Ectodermal cell (in vitro differentiated cells): Measurements from ENCODE around the gene PTPRG.
A peak's percentile ranks its signal among the peaks of the same experiment; 100 is the strongest.

Experiments used
- H3K27ac ChIP-seq: 2 replicates; pipeline ENCODE4 v1.7.0; 2013; ENCODE audit warnings: mild to moderate bottlenecking, low read depth, low read length; ENCODE audit not compliant: insufficient read depth, poor library complexity, severe bottlenecking
- H3K27me3 ChIP-seq: 2 replicates; pipeline ENCODE4 v1.7.0; 2013; ENCODE audit warnings: mild to moderate bottlenecking, low read length; ENCODE audit not compliant: insufficient read depth, control insufficient read depth, poor library complexity, severe bottlenecking
- H3K36me3 ChIP-seq: one replicate; pipeline ENCODE4 v1.7.0; 2013; ENCODE audit warnings: low read length; ENCODE audit not compliant: control insufficient read depth, insufficient read depth
- H3K4me1 ChIP-seq: one replicate; pipeline ENCODE4 v1.7.0; 2013; ENCODE audit warnings: low read length; ENCODE audit not compliant: control insufficient read depth, insufficient read depth
- H3K4me3 ChIP-seq: 2 replicates; pipeline ENCODE4 v1.7.0; 2013; ENCODE audit warnings: low read depth, low read length, control low read depth; ENCODE audit not compliant: insufficient read depth
- H3K9me3 ChIP-seq: 2 replicates; pipeline ENCODE4 v1.7.0; 2013; ENCODE audit warnings: mild to moderate bottlenecking, low read length, moderate library complexity; ENCODE audit not compliant: control insufficient read depth
- WGBS, 2 experiments: methylation state at CpG; one replicate each; pipeline ENCODE4 v1.1.7; 2013; ENCODE audit warnings: missing lambda C conversion rate in 2 of 2; 5-methylcytosine and 5-hydroxymethylcytosine counted together

The PTPRG gene

DNA sequence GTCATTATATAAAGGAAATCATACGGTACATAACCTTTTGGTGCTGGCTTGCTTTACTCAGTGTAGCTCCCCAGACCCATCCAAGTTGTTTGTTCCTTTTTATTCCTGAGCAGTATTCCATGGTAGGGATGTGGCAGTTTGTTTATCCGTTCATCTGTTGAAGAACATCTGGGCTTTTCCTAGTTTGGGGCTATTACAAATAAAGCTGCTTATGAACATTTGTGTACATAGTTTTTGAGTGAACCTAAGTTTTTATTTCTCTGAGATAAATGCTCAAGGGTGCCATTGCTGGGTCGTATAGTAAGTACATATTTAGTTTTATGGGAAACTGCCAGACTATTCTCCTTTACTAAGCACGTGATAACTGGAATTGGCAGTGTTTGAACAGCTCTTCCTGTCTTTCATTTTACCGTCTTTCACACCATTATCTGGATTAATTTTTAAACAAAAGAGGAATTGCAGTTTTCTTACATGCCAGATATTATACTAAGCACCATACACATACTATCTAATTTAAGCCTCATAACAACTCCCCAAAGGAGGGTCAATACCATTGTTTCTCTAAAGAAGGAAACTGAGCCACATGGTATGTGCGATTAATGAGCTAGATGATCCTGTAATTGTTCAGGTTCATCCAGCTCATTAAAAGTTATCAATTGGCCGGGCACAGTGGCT, 85.6 kb downstream of the PTPRG start:
- Histone ChIP-seq H3K9me3 (no peaks in the 10 kb centered on the region), H3K36me3 (no peaks in the 10 kb centered on the region), H3K4me3 (no peak overlapping the region), H3K4me1 (no peaks in the 10 kb centered on the region), H3K27ac (no peak overlapping the region), H3K27me3 (no peaks in the 10 kb centered on the region)
- WGBS, 2 experiments: 96 to 97% methylated on average over 7 of the region's 7 CpGs

DNA sequence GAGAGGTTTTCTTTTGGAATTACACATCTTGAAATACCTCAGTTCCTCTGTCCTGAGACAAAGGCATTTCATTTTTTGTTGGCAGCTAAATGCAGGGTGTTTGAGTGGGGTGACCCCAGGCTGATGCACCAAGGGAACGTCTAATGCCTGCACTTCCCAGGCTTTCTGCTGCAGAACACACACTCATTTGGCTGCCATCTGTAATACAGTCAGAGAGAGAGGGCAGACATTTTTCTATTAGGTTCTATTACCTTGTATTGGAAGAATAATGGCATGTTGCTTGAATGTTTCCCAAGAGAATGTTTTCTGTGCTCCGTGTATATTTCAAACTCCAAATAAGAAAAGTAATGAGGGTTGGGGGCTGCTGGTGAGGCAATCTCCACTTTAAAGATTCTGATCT, 87.1 kb downstream of the PTPRG start:
- 79 to 89% methylated on average over 2 of the region's 2 CpGs for WGBS, 2 experiments

DNA sequence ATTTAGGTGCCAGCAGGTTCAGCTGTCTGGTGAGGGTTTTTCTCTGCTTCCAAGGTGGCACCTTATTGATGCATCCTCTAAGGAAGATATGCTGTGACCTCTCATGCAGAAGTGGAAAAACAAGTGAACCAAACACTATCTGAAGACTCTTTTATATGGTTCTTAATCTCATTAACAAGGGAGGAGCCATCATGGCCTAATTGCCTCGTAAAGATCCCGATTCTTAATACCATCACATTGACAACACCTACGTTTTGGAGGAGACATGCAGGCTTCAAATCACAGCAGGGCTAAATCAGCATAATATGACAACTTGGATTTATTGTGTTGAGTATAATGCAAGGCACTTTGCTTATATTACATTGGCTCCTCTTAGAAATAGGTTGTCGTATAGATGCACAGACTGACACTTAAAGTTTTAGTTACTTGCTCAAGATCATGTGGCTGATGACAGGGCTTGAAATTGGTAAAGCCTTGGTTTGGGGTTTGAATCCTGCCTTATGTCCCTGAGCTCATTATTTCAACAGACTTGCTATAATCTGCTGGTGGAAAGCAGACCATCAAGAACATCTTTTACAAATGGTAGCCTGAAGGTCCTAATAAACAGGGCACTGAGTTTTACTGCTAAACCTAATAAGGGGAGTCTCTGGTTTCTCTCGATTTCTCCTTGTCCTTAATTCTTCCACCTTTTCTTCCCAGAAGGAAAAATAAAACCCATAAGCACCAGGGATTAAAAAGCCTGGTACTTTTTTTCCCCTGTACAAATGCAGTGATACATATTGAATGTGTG, 88.2 kb downstream of the PTPRG start:
- H3K27me3 ChIP-seq: no peaks in the 10 kb centered on the region
- H3K9me3 ChIP-seq: no peaks in the 10 kb centered on the region
- H3K36me3 ChIP-seq: no peaks in the 10 kb centered on the region
- 72 to 73% methylated on average over 5 of the region's 5 CpGs for WGBS, 2 experiments
- no peaks in the 10 kb centered on the region for H3K4me1 ChIP-seq
- no peak overlapping the region for H3K27ac ChIP-seq
- H3K4me3 ChIP-seq: no peak overlapping the region

More for the DNA sequence above, 87.1 kb downstream of the PTPRG start:
- Histone ChIP-seq H3K9me3 (no peaks in the 10 kb centered on the region), H3K4me1 (no peaks in the 10 kb centered on the region), H3K4me3 (no peak overlapping the region), H3K27ac (no peak overlapping the region), H3K36me3 (no peaks in the 10 kb centered on the region), H3K27me3 (no peaks in the 10 kb centered on the region)

DNA sequence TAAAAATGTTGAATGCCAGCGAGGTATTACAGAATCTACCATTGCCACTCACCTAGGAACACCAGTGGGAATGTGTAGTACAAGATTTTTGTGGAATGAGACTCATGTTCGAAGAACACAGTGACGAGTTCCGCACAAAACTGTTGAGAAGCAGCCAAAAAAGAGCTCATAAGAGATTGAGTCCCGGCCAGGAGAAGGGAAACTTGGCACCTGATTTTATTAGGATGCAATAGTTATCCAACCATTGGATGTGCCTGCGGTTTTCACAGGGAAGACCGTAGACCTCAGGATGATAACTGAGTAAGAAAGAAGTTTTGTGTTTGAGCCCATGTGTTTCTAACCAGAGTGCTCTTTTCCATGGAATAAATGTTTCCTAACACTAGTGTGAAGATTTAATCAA, 88.9 kb downstream of the PTPRG start:
- no peak overlapping the region for H3K4me3 ChIP-seq
- H3K27me3 ChIP-seq: no peaks in the 10 kb centered on the region
- 94 to 97% methylated on average over 7 of the region's 7 CpGs for WGBS, 2 experiments
- no peaks in the 10 kb centered on the region for H3K9me3 ChIP-seq
- no peak overlapping the region for H3K27ac ChIP-seq
- H3K4me1 ChIP-seq: no peaks in the 10 kb centered on the region
- H3K36me3 ChIP-seq: no peaks in the 10 kb centered on the region

DNA sequence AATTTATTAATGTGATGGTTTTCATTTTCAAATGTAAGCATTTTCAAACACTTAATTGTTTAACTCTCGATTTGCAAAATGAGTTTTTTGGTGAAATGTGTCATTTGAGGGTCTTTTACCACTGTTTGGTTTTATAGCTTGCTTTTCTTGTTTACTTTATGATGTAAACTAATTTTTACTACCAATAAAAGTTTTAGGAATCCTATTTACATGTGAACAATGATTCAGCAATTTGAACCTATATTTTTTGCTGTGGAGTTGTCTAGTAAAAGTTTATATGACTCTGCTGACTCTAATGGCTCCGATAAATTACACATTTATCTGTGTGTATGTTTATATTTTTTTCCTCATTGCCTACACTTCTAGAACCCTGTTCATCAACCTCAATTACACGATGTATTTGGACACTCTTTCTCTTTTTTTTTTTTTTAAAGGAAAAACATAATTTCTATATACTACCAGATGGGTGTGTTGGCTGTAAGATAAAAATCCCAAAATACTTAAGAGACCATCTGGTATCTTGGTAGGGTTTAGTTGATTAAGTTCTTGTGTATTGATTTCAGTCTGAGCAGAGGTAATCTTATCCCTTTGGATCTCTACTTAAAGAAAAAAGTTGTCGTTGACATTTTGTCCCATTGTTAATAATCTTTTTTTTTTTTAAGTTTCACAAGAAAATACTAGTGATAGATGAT, 89.5 kb downstream of the PTPRG start:
- Histone ChIP-seq H3K9me3 (no peaks in the 10 kb centered on the region), H3K36me3 (no peaks in the 10 kb centered on the region), H3K27ac (no peak overlapping the region), H3K4me3 (no peak overlapping the region), H3K4me1 (no peaks in the 10 kb centered on the region), H3K27me3 (no peaks in the 10 kb centered on the region)
- 0% methylated on average over 1 of the region's 4 CpGs; no CpG with 5 or more reads in 1 of the 2 experiments for WGBS, 2 experiments

DNA sequence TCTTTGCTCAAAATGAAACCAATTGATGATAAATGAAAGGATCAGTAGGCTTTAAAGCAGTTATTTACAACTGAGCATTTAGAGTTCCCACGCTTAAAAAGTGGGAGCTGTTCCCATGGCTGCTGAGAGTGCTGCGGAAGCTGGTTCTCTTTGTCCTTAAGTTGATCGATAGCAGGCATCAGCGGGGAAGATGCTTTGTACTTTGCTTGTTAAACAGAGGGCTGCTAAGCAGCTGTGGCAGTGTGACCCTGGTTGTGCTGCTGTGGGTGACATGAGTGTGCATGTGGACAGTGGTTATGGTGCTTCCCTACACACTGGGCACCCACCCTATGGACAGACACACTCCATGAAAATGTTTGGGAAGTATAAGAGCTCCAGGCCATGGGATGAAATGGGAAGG, 96.3 kb downstream of the PTPRG start:
- WGBS, 2 experiments: 39 to 46% methylated on average over 4 of the region's 4 CpGs
- peaks cover 9% of the 10 kb centered on the region for H3K4me1 ChIP-seq
- no peak overlapping the region for H3K4me3 ChIP-seq
- peak overlapping the region; percentile 83 for H3K27ac ChIP-seq
- H3K9me3 ChIP-seq: no peaks in the 10 kb centered on the region
- H3K36me3 ChIP-seq: no peaks in the 10 kb centered on the region
- H3K27me3 ChIP-seq: no peaks in the 10 kb centered on the region

DNA sequence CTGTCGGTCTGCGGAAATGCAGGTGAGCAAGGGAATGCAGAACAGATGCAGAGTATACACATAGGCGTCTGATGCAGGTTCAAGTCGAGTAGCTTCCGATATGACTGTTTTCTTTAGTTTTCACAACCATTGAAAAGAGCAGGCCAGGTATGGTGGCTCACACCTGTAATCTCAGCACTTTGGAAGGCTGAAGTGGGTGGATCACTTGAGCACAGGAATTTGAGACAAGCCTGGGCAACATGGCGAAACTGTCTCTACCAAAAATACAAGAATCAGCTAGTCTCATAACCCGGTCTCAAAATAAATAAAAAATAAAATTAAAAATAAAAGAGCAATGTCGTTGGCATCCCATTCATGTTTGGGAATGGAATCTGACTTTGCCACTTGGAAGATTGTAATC, 101.5 kb downstream of the PTPRG start:
- Histone ChIP-seq H3K9me3 (no peaks in the 10 kb centered on the region), H3K4me3 (no peak overlapping the region), H3K36me3 (no peaks in the 10 kb centered on the region), H3K4me1 (peaks cover 2% of the 10 kb centered on the region), H3K27ac (no peak overlapping the region), H3K27me3 (no peaks in the 10 kb centered on the region)
- 94 to 95% methylated on average over 6 to 7 of the region's 8 CpGs for WGBS, 2 experiments

DNA sequence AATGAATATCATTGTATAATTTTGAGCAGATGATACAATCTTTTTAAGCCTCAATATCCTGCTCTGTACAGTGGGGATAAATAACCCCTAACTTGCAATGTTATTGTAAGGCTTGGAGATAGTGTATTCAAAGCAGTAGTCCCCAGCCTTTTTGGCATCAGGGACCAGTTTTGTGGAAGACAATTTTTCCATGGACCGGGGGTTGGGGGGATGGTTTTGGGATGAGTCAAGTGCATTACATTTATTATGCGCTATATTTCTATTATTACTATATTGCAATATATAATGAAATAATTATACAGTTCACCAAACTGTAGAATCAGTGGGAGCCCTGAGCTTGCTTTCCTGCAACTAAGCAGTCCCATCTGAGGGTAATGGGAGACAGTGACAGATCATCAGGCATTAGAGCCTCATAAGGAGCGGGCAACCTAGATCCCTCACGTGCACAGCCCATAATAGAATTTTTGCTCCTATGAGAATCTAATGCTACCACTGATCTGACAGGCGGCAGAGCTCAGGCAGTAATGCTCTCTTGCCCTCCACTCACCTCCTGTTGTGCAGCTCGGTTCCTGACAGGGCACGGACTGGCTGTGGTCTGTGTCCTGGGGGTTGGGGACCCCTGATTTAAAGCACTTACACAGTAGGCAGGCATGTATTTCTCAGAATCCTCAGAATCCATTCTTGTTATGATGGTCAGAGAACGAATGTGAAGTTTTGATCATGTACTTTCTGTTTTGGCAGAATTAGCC, 102.2 kb downstream of the PTPRG start:
- no peaks in the 10 kb centered on the region for H3K9me3 ChIP-seq
- 69 to 75% methylated on average over 6 to 7 of the region's 8 CpGs for WGBS, 2 experiments
- no peak overlapping the region for H3K27ac ChIP-seq
- no peak overlapping the region for H3K4me3 ChIP-seq
- H3K36me3 ChIP-seq: no peaks in the 10 kb centered on the region
- no peaks in the 10 kb centered on the region for H3K4me1 ChIP-seq
- no peaks in the 10 kb centered on the region for H3K27me3 ChIP-seq

DNA sequence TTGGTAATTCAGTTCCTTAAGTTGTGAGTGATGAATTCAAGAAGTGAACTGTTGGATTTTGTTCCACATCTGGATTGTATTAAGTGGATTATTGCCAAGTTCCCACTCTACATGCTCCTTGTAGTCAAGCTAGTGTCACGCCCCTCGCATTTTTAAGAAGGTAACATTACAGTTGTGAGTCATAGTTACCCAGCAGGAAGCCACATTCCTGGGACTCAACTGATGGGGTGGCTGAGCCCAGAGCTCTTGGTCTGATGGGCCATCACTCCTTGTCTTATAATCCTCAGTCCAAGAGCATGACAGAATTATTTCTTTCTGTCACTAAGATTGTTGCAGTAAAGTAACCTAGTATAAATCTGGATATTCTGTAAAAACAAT, 102.7 kb downstream of the PTPRG start:
- Histone ChIP-seq H3K27ac (no peak overlapping the region), H3K27me3 (no peaks in the 10 kb centered on the region)

DNA sequence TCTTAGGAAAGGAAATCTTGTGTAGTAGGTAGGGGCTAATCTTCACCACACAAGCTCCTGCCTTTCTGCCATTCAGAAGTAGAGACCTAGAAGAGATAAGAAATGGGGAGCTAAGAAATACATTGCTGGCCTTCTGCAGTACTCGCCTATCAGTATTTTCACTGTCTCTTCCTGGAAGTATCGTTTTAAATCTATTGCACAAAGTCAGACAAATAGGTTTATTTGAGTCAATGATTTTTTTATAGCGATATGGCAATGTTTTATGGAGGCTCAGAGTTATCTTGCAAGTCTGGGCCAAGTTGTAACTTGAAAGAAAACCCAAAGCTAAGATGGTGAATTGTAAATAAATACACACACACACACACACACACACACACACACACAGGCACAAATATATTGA, 103.8 kb downstream of the PTPRG start:
- H3K4me1 ChIP-seq: peaks cover 8% of the 10 kb centered on the region
- no peaks in the 10 kb centered on the region for H3K27me3 ChIP-seq
- H3K9me3 ChIP-seq: no peaks in the 10 kb centered on the region
- WGBS, 2 experiments: 95 to 100% methylated on average over 3 of the region's 3 CpGs
- no peaks in the 10 kb centered on the region for H3K36me3 ChIP-seq
- H3K27ac ChIP-seq: no peak overlapping the region
- H3K4me3 ChIP-seq: no peak overlapping the region

More for the DNA sequence above, 102.7 kb downstream of the PTPRG start:
- 62 to 65% methylated on average over 2 of the region's 2 CpGs for WGBS, 2 experiments
- Histone ChIP-seq H3K9me3 (no peaks in the 10 kb centered on the region), H3K36me3 (no peaks in the 10 kb centered on the region), H3K4me1 (peaks cover under 1% of the 10 kb centered on the region), H3K4me3 (no peak overlapping the region)
